Ammon's horn (tissue), 1 donor: ENCODE results near the gene ABTB1.
"Not testable (repeated sequence)": the region's sequence is repeated elsewhere in the genome, so short reads cannot be mapped to it uniquely, and the experiment has no call there.

ENCODE experiments used
- DNase-seq: peaks from one replicate; pipeline ENCODE4 v3.0.0-alpha.2; 2016; ENCODE audit warnings: low spot score

ABTB1 gene

DNA sequence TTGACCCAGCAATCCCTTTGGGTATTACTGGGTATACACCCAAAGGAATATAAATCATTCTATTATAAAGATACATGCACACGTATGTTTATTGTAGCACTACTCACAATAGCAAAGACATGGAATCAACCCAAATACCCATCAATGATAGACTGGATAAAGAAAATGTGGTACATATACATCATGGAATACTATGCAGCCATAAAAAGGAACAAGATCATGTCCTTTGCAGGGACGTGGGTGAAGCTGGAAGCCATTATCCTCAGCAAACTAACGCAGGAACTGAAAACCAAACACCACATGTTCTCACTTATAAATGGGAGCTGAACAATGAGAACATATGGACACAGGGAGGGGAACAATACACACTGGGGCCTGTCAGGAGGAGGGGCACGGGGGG, 32.1 kb downstream of the ABTB1 start:
- not testable (repeated sequence) for DNase-seq

DNA sequence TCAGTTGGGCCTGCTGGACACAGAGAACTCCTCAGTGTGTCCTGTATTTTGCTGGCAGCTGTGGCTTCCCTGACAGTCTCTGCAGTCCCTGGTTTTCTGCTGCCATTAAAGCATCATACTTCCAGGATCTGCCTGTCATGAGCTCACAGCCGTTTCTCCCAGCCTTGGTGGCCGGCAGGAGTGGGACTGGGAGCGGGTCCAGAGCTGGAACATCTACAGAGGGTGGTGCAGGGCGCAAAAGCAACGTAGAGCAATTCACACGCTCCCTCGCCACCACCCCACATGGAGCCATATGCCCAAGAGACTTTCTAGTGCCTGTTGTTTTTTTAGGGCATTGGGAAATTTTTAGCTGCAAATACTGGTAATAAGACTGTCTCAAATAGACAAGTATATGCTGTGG, 33.6 kb downstream of the ABTB1 start:
- DNase-seq: no peak

DNA sequence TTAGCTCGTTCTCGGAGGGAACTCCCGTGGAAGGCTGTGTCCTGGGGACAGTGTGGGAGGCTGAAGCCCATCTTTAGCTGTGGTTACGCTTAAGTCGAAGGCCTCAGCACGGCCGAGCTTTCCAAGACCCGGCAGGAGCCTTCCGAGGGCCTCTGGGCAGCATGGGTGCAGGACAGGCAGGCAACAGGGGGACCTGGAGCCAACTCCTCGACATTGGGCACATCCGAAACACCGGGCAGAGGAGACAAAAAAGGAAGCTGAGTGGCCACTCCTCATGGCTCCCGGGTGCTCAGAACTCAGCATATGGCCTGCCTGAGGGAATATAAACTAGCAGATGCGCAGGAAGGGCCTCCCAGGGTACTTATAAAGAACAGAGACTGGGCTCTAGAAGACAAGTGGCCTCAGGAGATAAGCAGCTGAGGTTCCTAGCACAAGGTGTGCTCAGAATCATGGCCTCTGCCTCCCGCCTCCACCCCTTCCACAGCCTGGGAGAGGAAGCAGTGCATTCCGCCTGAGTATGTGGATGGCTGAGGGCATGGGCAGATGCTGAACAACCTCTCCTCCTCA, 34.1 kb downstream of the ABTB1 start:
- DNase-seq: no peak

DNA sequence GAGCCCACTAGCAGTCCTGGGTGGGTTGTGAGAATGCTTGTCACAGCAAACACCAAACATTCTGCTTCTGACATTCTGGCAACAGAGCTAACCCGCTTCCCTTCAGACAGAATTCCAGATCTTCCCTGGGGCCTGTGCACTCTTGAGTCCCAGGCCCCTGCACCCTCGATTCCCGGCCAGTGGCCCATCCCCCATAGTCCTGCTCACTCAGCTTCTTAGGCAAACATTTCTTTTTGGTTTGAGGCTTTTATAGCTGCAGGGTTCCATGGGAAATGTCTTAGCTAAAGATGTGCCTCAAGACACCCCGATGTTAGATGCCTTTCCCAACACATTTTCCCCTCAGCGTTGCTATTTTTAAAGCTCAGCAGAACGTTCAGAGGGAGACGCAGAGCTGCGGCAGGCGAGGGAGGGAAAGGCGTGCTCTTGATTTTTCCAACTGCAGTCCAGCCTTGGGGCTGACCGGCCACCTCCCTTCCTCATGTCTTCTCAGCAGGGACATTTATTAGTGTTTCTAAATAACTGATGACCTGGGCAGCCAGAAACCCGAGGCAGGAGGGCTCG, 35.2 kb downstream of the ABTB1 start:
- DNase-seq: no peak

DNA sequence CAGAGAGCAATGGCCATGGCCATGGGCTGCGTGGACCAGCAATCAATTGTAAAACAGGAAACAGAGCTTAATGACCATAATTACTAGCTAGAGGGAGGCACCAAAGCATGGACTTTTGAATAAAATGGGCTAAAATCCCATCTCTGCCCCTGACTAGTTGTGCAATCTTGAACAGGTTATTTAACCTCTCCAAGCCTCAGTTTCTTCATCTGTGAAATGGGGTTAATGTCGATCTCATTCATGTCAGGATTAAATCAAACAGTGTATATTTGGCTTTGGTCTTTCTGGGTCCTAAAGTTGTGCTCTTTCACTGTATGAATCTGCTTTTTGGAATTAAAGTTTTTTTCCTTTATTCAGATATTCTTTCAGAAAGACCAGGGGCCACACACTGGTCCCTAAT, 36.1 kb downstream of the ABTB1 start:
- no peak for DNase-seq

DNA sequence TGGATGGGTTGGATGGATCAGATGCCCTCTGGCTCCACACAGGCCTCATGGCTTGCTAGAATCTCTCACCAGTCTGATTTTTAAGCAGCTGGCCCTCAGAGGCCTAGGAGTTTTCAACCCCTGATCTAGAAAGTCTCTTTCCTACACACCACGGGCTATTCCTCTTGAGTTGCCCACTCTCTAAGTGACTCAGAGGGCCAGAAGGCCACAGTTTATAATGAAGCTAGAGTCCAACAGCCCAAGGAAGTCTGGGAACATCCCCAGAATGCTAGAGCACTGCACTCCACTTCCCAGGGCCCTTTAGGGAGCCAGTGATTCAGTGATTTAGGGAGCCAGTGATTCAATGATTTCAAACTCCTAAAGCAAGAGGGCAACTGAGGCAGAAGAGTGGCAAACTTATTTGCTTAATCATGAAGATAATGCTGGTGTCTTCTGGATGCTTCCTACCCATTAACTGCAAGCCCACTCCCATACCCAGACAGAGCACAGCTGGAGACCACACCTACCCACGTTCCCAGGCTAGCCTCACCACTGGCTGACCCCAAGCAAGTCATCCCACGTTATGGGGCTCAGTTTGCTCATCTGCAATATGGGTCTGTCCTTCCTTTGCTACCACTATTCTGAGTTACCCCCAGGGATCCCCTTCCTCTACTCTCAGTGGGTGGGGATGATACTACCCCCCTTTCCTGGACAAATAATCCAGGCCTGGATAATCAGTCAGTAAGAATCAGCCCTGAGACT, 36.7 kb downstream of the ABTB1 start:
- DNase-seq: no peak

DNA sequence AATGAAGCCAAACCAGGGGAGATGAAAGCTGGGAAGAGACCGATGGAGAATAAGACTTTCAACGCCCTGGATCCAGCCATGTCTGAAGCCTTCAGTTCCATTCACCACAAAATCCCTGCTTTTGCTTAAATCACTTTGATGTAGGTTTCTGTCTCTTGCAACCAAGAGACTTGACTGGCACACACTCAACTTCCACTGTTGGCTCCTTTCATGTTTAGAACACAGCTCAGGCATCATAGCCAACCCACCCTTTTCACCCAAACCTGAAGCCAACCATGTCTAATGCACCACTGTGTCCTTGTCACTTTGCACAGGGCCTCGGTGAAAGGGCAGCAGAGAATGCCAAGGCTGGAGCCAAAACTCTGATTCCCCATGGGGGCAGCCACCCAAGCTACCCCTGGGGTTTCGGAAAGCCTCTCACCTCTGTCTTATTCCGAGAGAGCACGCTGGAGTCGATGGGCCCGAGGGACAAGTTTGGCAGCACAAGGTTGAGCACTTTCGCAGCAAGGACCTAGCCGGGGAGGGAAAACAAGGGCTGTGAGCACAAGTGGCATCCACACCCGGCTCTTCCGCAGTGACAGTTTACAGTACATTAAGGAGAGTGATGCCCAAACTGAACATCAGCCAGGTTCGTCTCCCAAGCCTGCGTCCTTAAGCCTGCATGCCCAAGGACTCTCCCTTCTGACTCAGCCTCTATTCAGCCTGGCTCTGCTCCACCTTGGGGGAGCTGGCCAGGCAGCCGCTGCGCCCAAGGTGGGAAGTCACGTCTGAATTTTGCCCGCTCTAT, 37.6 kb downstream of the ABTB1 start:
- DNase-seq: no peak

DNA sequence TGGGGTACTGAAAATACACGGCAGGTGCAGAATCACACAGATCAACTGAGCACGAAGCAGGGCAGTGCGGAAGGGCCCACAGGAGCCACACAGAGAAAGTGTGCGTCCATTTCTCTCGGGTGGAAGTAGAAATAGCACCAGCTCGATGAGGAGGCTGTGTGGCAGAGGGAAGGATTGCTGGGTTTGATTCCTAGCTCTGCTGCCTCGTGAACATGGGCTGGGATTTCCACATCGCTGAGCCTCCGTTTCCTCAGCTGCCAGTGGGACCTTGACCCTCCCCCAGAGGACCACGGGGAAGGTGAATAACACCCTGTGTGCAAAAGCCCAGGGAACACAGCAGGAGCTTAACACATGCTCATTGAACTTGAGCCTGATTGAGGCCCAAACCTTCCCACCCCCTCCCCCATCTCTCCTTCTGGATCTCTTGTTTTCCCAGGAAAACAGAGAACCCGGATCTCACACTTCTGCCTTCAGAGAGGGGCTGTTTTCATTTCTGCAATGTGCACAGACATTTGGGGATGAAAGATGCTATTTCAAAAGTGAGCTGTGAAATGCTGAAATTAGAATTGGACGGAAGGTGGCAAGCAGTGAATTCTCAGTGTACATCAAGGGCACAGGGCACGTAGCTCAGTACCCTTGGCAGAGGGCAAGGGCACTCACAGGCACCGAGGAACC, 38.4 kb downstream of the ABTB1 start:
- no peak for DNase-seq

DNA sequence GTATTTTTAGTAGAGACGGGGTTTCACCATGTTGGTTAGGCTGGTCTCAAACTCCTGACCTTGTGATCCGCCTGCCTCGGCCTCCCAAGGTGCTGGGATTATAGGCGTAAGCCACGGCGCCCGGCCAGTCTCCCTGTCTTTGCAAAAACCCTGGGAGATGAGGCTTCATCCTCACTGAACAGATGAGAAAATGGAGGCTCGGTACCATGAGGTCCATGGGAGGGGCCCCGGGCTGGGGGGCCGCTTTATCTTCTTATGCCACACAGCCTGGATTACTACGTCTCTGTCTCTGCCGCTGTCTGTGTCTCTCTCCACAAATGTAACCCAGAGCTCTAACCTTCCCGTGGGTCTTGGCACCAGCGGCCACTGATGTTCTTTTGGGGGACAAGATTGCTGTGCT, 39.1 kb downstream of the ABTB1 start:
- DNase-seq: no peak

DNA sequence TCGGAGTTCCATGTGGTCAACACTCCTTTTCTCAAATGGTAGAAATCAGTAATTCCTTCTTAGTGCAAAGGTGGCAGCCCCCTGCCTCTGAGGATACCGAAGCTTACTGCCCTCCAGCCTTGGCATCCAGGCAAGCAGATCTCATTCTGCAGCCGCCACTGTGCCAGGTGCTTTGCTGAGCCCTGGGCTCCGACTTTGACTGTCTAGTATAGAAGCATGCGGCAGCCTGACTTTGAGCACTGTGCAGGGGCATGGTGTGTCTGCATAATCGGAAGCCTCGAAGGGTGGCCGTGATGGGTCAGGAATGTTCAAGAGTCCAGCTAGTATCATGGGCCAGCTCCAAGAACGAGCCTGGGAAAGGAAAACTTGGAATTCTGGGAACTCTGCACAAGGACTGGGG, 39.7 kb downstream of the ABTB1 start:
- DNase-seq: no peak

DNA sequence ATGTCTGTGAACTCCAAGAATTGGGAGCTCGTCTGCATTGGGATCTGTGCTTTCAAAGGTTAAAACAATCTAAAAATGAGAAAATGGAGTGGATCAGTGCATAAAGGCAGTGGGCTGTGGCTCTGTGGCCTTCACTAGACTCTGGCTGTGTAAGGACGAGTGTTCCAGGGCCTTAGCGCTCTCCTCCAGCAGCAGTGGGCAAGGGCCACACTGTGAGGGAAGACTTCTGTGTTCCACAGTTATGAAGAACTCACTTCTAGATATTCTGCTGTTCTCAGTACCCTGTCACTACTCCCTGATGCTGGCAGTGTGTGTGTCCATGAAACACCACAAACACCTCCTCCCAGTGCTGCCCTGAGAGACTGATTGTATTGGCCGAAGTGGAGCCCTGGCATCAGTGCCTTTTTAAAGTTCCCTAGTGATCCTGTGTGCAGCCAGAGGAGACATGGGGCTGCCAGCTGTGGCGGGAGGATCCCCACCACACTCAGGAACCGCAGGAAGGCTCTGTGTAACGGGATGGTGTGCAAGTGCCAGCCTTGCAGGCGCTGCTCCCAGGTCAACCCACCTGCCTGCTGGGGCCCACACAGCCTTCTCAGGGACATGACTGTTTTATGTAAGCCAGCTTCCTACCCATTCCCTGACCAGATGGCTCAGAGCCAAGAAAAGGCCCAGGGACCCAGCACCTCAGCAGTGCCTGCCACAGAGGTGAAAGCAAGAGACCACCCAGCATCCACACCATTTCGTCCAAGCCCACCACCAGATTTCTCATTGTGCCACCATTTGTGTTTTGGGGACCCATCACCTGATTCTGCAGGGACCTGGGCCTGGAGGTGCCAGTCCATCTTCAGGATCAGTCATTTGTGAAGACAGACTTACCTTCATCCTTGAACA, 40.4 kb downstream of the ABTB1 start:
- DNase-seq: no peak

DNA sequence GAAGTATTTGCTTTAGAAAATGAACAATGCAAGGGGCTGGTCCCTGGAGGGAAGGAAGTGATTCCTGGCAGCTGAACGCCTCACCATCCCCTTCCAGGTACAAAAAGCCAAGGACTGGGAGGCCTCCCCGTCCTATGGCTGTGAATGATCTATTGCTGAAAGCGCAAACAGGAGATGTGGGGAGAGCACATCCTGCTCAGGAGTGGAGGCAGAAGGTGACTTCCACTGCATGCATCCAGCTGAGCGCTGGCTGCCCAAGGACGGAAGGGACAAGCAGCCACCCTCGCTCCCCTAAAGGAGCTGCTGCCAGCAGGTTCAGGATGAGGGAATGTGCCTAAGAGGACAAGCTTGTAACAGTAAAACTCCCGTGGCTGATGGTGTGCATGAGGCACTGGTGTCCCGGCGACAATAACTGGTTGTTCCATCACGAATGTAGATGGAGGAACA, 41.4 kb downstream of the ABTB1 start:
- DNase-seq: no peak

DNA sequence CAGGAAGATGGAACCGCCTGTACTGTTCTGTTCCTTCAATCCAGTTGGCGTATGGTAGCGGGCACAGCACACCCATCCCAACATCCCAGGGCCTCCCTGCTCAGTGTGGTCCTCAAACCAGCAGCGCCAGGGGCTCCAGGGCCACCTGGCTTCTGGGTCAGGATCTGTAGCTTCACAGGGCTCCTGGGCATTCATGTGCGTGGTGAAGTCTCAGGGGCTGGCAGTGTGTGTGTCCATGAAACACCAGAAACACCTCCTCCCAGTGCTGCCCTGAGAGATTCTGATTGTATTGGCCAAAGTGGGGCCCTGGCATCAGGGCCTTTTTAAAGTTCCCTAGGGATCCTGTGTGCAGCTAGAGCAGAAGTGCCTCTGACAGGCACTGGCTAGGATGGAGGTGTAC, 42.1 kb downstream of the ABTB1 start:
- no peak for DNase-seq

DNA sequence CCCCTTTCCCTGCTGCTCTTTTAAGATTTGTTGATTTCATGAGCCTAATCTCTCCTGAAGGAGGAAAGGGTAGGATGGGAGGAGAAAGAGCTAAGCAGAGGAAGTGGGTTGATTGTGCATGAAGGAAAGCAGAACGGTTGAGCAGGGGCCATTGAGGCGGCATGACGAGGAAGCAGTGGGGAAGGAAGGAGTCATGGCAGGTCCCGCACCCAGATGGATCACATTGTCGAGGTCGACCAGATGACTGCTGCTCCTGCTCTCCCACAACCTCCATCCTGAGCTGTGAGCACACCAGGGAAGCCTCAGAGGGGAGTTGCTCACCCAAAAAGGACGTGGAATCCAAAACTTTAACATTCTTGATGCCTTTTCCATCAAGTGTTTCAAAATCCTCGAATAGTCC, 42.8 kb downstream of the ABTB1 start:
- DNase-seq: no peak

DNA sequence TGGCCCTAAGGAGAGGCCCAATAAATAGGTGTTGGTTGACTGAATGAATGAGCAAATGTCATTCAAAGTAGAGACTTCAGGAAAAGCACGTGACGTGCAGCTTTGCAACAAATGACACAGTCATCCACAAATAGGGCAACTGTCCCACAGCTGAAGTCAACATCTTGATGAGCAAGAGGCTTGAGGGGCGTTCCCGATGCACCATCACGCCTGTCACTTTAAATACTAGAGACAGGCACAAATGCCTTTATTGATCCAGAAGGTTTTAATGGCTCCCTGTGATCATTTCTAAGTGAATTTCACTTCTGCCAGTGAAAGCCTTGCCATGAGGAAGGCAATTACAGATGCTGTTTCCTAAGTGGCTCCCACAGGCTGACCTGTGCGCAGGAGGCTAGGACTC, 43.6 kb downstream of the ABTB1 start:
- DNase-seq: no peak

DNA sequence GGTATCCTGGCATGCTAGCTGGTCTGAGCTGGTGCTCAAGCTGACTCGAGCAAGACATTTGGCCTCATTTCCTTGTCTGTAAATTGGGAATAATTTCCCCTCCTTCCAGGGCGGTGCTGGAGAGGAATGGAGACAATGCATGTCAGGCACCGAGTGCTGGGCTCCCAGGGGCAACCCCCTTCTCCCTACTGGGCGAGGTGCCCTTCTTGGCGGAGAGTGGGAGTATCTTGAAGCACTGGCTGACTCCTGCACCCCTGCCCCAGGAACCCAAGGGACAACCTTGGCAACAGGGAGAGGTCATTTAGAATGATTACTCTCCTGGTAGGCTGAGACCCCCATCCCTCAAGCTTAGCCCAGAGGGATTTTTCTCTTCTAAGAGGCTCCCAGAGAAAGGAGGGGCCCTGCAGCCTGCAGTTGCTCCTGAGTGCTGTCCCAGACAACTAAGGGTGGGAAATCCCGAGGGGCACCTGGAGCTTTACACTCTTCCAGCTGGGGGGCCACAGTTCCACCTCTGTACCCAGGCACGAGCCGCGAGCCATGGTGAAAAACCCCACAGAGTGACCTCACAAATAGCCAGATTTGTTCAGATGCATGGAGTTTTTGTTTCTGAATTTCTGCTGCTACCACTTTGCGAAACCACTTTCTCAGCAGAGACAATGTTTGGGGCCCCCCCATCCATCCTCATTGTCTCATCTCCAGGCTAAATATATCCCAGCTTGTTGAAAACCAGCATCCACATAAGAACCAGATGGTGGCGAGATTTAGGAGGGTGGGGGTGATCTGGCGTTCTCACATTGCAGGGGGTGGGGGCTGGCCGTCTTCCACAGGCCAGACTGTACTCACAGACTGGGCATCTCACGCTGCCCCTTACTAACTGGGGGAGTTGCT, 44.8 kb downstream of the ABTB1 start:
- DNase-seq: no peak

DNA sequence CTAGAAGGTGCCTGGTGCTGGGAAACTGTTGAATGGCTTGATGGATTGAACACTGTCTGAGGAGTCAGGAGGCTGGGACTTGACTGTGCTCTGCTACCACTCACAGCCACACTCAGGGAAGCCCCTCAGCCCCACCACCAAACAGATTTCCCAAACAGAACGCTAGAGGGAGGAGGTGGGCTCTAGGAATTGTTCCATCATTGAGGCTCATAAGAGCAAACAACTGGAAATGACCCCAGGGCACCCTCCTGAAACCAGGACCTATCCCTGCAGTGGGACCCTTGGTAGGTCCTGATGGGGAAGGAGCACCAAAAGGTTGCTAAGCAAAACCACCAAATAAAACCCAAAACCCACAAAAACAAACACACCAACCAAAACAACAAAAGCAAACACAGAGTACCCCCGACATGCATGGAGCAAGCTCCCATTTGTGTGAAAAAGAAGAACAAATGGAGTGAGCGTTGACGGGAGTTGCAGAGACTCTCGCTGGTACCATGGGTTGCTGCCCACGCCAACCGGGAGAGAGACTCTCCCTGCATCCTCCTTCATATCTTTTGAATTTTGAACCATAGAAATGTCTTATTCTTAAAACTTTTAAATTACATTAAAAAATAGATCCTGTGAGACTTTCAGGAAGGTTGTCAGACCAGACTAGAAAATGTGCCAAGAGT, 45.6 kb downstream of the ABTB1 start:
- no peak for DNase-seq

DNA sequence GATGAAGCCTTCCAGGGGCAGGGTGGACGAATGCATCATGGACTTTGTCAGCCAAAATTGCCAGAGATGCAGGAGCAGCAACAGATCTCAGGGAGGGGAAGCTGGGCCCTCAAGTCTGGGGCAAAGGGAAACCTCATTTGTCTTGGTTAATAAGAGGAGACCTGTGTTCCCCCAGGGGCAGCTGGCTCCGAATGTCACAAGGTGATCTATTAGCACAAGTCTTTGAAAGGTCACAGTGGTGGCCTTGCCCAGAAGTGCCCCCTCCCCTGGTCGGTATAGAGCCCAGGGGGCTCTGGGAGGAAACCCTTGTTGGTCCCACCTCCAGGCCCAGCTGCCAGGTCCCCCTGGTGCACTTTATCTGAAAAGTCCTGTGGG, 46.2 kb downstream of the ABTB1 start:
- DNase-seq: no peak

DNA sequence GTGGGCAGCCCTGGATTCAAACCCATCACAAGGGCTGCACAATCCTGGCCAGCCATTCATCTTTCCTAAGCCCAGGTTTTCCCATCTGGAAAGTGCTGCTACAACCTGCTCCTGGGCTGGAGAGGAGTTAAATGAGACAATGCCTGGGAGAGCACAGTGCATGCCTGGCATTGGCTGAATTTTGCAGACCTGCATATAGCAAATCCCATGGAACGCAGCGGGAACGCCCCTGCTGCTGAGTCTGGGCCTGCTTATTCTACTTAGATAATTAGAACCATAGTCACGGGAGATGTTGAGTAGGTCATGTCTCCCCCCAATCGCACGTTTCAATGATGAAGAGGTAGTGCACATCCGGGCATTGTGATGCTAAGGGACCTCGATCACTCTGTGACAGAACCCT, 46.6 kb downstream of the ABTB1 start:
- DNase-seq: no peak
